Hepatocyte (in vitro differentiated cells): ENCODE measurements around the gene SSTR3. TPM values are rescaled to one million over a fixed set of nuclear protein-coding genes. Genes with fewer than 3 reads are reported as not detected.
A peak's percentile ranks its signal among the peaks of the same experiment; 100 is the strongest.

ENCODE experiments used
- DNase-seq: peaks from one replicate; pipeline ENCODE4 v3.0.0-alpha.2; 2016; ENCODE audit warnings: low spot score
- H2AFZ ChIP-seq: fragments of 200-600 bp; sonication (generic); 2 replicates; pipeline ENCODE4 v1.6.0; 2016; ENCODE audit warnings: antibody characterized with exemption, mild to moderate bottlenecking
- H3K27ac ChIP-seq: fragments of 200-600 bp; sonication (generic); 2 replicates; pipeline ENCODE4 v1.5.1; 2016; ENCODE audit warnings: mild to moderate bottlenecking
- H3K27me3 ChIP-seq: fragments of 200-600 bp; sonication (generic); 2 replicates; pipeline ENCODE4 v1.6.1; 2016
- H3K36me3 ChIP-seq: fragments of 200-600 bp; sonication (generic); replicated peaks from 2 replicates; pipeline ENCODE4 v1.5.1; 2016; ENCODE audit warnings: low read depth; ENCODE audit not compliant: insufficient read depth
- H3K4me1 ChIP-seq: fragments of 200-600 bp; sonication (generic); 2 replicates; pipeline ENCODE4 v1.5.1; 2016; ENCODE audit warnings: mild to moderate bottlenecking, moderate library complexity; ENCODE audit not compliant: insufficient read depth
- H3K4me2 ChIP-seq: fragments of 200-600 bp; sonication (generic); 2 replicates; pipeline ENCODE4 v1.6.0; 2016
- H3K4me3 ChIP-seq: fragments of 200-600 bp; sonication (generic); 2 replicates; pipeline ENCODE4 v1.5.1; 2016; ENCODE audit warnings: mild to moderate bottlenecking
- H3K79me2 ChIP-seq: fragments of 200-600 bp; sonication (generic); 2 replicates; pipeline ENCODE4 v1.6.0; 2017; ENCODE audit warnings: mild to moderate bottlenecking
- H3K9me2 ChIP-seq: fragments of 200-600 bp; sonication (generic); replicated peaks from 2 replicates; pipeline ENCODE4 v1.6.0; 2017; ENCODE audit warnings: mild to moderate bottlenecking; ENCODE audit not compliant: insufficient read depth
- H3K9me3 ChIP-seq: fragments of 200-600 bp; sonication (generic); 2 replicates; pipeline ENCODE4 v1.5.1; 2016; ENCODE audit warnings: low read depth, mild to moderate bottlenecking
- H4K20me1 ChIP-seq: fragments of 200-600 bp; sonication (generic); 2 replicates; pipeline ENCODE4 v1.6.0; 2016; ENCODE audit warnings: mild to moderate bottlenecking; ENCODE audit not compliant: insufficient read depth, poor library complexity, severe bottlenecking
- CTCF ChIP-seq: fragments of 200-600 bp; sonication (generic); IDR thresholded peaks from 2 replicates; pipeline ENCODE4 v1.5.1; 2016; ENCODE audit warnings: antibody characterized with exemption, mild to moderate bottlenecking; ENCODE audit not compliant: poor library complexity
- EZH2 ChIP-seq: fragments of 200-600 bp; sonication (generic); IDR thresholded peaks from 2 replicates; pipeline ENCODE4 v1.6.1; 2016; ENCODE audit warnings: antibody characterized with exemption, mild to moderate bottlenecking, borderline replicate concordance
- EZH2phosphoT487 ChIP-seq: fragments of 200-600 bp; sonication (generic); IDR thresholded peaks from one replicate; pipeline ENCODE4 v1.6.1; 2018; ENCODE audit warnings: antibody characterized with exemption, mild to moderate bottlenecking, low read depth, moderate library complexity; ENCODE audit not compliant: unreplicated experiment, severe bottlenecking
- WGBS: methylation state at CpG from one replicate; pipeline ENCODE4 v1.1.6; 2016; ENCODE audit warnings: low lambda C conversion rate; ENCODE audit errors: missing lambda C conversion rate; 5-methylcytosine and 5-hydroxymethylcytosine counted together
- polyA plus RNA-seq: library from polyadenylated mRNA; unstranded; fragments of >200 nt; fragmentation: Nextera tagmentation; extraction: Ambion mirVana; gene quantifications from 2 replicates; pipeline ENCODE4 v1.2.1, GENCODE V29; 2016
- total RNA-seq: library from RNA; depleted of rRNA; stranded (reverse); fragments of >200 nt; gene quantifications from 2 replicates; pipeline ENCODE4 v1.2.3, GENCODE V29; 2014

SSTR3 gene
- total and polyA plus RNA-seq, 2 experiments from 2014 or later: 0.47 to 2.8 TPM

GRCh38 chr22:37226514-37226913, 14.2 kb upstream of the SSTR3 start:
- TF ChIP-seq EZH2: no peak
- no peak for TF ChIP-seq CTCF
- no peak for TF ChIP-seq EZH2phosphoT487
- 96% methylated on average over 13 of the region's 14 CpGs for whole genome bisulfite sequencing
- no peaks in the 10 kb centered on the region for H3K79me2 ChIP-seq
- no peaks in the 10 kb centered on the region for H3K9me3 ChIP-seq
- DNase-seq: no peak
- no peak overlapping the region for H3K4me2 ChIP-seq
- H3K27ac ChIP-seq: no peak overlapping the region
- peaks cover 16% of the 10 kb centered on the region for H3K4me1 ChIP-seq
- H3K36me3 ChIP-seq: no peaks in the 10 kb centered on the region
- no peak overlapping the region for H3K4me3 ChIP-seq
- H2AFZ ChIP-seq: no peak overlapping the region
- H3K9me2 ChIP-seq: no peaks in the 10 kb centered on the region
- H4K20me1 ChIP-seq: no peaks in the 10 kb centered on the region
- H3K27me3 ChIP-seq: no peaks in the 10 kb centered on the region

GRCh38 chr22:37226087-37226486, 13.8 kb upstream of the SSTR3 start:
- TF ChIP-seq EZH2phosphoT487 (no peak), EZH2 (no peak), CTCF (no peak)
- Histone ChIP-seq H3K4me3 (no peak overlapping the region), H3K9me2 (no peaks in the 10 kb centered on the region), H3K27me3 (no peaks in the 10 kb centered on the region), H3K9me3 (no peaks in the 10 kb centered on the region), H3K4me1 (peaks cover 16% of the 10 kb centered on the region), H3K79me2 (no peaks in the 10 kb centered on the region), H2AFZ (no peak overlapping the region), H3K4me2 (no peak overlapping the region), H3K27ac (no peak overlapping the region), H3K36me3 (no peaks in the 10 kb centered on the region), H4K20me1 (no peaks in the 10 kb centered on the region)
- WGBS: 95% methylated on average over 4 of the region's 4 CpGs
- DNase-seq: no peak

GRCh38 chr22:37225481-37225880, 13.2 kb upstream of the SSTR3 start:
- DNase-seq: no peak
- WGBS: 86% methylated on average over 8 of the region's 8 CpGs
- Histone ChIP-seq H2AFZ (no peak overlapping the region), H3K4me1 (peaks cover 16% of the 10 kb centered on the region), H3K4me3 (no peak overlapping the region), H3K9me2 (no peaks in the 10 kb centered on the region), H4K20me1 (no peaks in the 10 kb centered on the region), H3K4me2 (no peak overlapping the region), H3K36me3 (no peaks in the 10 kb centered on the region), H3K27me3 (no peaks in the 10 kb centered on the region), H3K27ac (no peak overlapping the region), H3K9me3 (no peaks in the 10 kb centered on the region), H3K79me2 (no peaks in the 10 kb centered on the region)
- TF ChIP-seq CTCF: peak; percentile 7
- no peak for TF ChIP-seq EZH2

GRCh38 chr22:37224757-37225420, 12.6 kb upstream of the SSTR3 start:
- TF ChIP-seq CTCF: no peak
- TF ChIP-seq EZH2: no peak
- Histone ChIP-seq H3K9me3 (no peaks in the 10 kb centered on the region), H3K79me2 (no peaks in the 10 kb centered on the region), H3K36me3 (no peaks in the 10 kb centered on the region), H3K9me2 (no peaks in the 10 kb centered on the region), H3K4me2 (no peak overlapping the region), H2AFZ (no peak overlapping the region), H3K27me3 (no peaks in the 10 kb centered on the region), H3K4me1 (peaks cover 14% of the 10 kb centered on the region), H4K20me1 (no peaks in the 10 kb centered on the region), H3K27ac (no peak overlapping the region), H3K4me3 (no peak overlapping the region)
- WGBS: 77% methylated on average over 8 of the region's 8 CpGs
- DNase-seq: no peak
